HG03103 (cell line): Measurements from ENCODE around the gene DMAP1.

Source experiments
- ATAC-seq: cut with Tn5 transposase; IDR thresholded peaks from one replicate; pipeline ENCODE4 v1.9.1; 2021; ENCODE audit warnings: low read depth; ENCODE audit not compliant: unreplicated experiment

Gene DMAP1

GRCh38 chr1:44251486-44251885 lies 38.2 kb downstream of the DMAP1 start:
- ATAC-seq: no peak

GRCh38 chr1:44251989-44252671 lies 38.9 kb downstream of the DMAP1 start:
- ATAC-seq: no peak

GRCh38 chr1:44254392-44254910 lies 41.2 kb downstream of the DMAP1 start:
- no peak for ATAC-seq

- no peak for ATAC-seq
These were observed 43.7 kb downstream of the DMAP1 start for GRCh38 chr1:44256762-44257554.

- ATAC-seq: no peak
These were observed 45.8 kb downstream of the DMAP1 start for GRCh38 chr1:44259090-44259489.

GRCh38 chr1:44260792-44261170 lies 47.5 kb downstream of the DMAP1 start:
- ATAC-seq: no peak

- ATAC-seq: no peak
These were observed 48.0 kb downstream of the DMAP1 start for GRCh38 chr1:44261171-44261817.

GRCh38 chr1:44261962-44262361 lies 48.7 kb downstream of the DMAP1 start:
- no peak for ATAC-seq

GRCh38 chr1:44262414-44262813 lies 49.1 kb downstream of the DMAP1 start:
- ATAC-seq: no peak

GRCh38 chr1:44262816-44263567 lies 49.7 kb downstream of the DMAP1 start:
- ATAC-seq: no peak

- no peak for ATAC-seq
These were observed 50.5 kb downstream of the DMAP1 start for GRCh38 chr1:44263568-44264450.

GRCh38 chr1:44264451-44264771 lies 51.1 kb downstream of the DMAP1 start:
- no peak for ATAC-seq

- no peak for ATAC-seq
These were observed 52.5 kb downstream of the DMAP1 start for GRCh38 chr1:44265656-44266358.

GRCh38 chr1:44266400-44267344 lies 53.4 kb downstream of the DMAP1 start:
- ATAC-seq: no peak

- ATAC-seq: no peak
These were observed 54.2 kb downstream of the DMAP1 start for GRCh38 chr1:44267438-44267837.

- ATAC-seq: no peak
These were observed 54.8 kb downstream of the DMAP1 start for GRCh38 chr1:44268054-44268453.
